Measurements from ENCODE around the gene SFPQ. TPM values are rescaled to one million over a fixed set of nuclear protein-coding genes. Genes with fewer than 3 reads are reported as not detected.

SFPQ gene
- total RNA-seq, 1 donor = 187 TPM

DNA sequence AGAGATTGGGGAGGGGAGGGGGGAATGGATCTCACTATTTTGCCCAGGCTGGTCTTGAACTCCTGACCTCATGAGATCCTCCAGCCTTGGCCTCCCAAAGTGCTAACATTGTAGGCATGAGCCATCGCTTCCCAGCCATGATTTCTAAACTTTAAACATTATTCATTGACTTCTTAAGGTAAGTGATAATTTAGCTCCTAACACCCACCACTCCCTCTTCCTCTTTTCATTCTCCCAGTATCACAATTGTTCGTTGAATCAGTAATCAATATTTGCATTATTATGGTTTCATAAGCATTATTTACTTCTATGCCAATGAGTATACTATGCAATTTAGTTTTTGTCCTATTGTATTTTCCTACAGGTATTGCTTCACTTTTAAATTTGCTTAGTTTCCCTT is 33.6 kb upstream of the SFPQ start:
- Histone ChIP-seq H3K27me3 (ENCODE audit: insufficient read depth, low read length) (no peaks in the 10 kb centered on the region), H3K27ac (ENCODE audit: low read depth, low read length) (no peak overlapping the region)
- DNase-seq (ENCODE audit: insufficient read length, low spot score, missing footprints) = no peak

DNA sequence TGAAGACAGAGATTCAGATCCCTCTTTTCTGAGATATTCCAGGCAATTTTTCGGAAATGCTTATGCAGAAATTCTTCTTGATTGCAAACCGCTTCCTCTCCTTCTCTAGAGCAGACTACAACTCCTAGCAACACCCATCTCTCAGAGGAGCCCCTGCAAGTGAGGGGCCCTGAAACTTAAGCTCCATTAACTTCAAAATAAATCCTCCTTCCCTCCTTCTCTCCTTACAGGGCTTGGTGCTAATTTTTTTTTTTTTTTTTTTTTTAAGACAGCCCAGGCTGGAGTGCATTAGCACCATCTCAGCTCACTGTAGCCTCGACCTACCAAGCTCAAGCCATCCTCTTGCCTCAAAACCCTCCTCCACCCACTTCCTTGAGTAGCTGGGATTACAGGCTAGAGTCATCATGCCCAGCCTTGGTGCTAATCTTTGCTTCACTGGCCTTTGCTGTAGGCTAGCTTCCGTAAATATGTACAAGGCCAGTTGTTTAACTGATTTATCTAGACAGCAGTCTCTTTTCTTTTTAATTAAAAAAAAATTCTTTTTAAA is 30.2 kb upstream of the SFPQ start:
- Histone ChIP-seq H3K9me3 (ENCODE audit: low read depth, low read length) (no peaks in the 10 kb centered on the region), H3K4me2 (ENCODE audit: insufficient read depth, low read length) (no peak overlapping the region), H3K79me2 (ENCODE audit: insufficient read depth, low read length) (no peaks in the 10 kb centered on the region), H3K4me3 (ENCODE audit: insufficient read depth, low read length) (no peak overlapping the region), H3K4me1 (ENCODE audit: insufficient read depth, low read length) (peaks cover 15% of the 10 kb centered on the region), H4K20me1 (ENCODE audit: insufficient read depth, low read length) (no peaks in the 10 kb centered on the region), H2AFZ (ENCODE audit: low read length) (no peak overlapping the region), H3K27me3 (ENCODE audit: insufficient read depth, low read length) (no peaks in the 10 kb centered on the region), H3K27ac (ENCODE audit: low read depth, low read length) (no peak overlapping the region), H3K36me3 (ENCODE audit: insufficient read depth, low read length) (no peaks in the 10 kb centered on the region)
- DNase-seq (ENCODE audit: insufficient read length, low spot score, missing footprints) = peak; percentile 86
- TF ChIP-seq, protein P1, sequence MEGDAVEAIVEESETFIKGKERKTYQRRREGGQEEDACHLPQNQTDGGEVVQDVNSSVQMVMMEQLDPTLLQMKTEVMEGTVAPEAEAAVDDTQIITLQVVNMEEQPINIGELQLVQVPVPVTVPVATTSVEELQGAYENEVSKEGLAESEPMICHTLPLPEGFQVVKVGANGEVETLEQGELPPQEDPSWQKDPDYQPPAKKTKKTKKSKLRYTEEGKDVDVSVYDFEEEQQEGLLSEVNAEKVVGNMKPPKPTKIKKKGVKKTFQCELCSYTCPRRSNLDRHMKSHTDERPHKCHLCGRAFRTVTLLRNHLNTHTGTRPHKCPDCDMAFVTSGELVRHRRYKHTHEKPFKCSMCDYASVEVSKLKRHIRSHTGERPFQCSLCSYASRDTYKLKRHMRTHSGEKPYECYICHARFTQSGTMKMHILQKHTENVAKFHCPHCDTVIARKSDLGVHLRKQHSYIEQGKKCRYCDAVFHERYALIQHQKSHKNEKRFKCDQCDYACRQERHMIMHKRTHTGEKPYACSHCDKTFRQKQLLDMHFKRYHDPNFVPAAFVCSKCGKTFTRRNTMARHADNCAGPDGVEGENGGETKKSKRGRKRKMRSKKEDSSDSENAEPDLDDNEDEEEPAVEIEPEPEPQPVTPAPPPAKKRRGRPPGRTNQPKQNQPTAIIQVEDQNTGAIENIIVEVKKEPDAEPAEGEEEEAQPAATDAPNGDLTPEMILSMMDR (IDR thresholded peaks at IDR 0.05; ENCODE audit: extremely low read depth, low read depth, low read length) = no peak

More for the DNA sequence above, 33.6 kb upstream of the SFPQ start:
- TF ChIP-seq, protein P1 (IDR thresholded peaks at IDR 0.05; ENCODE audit: extremely low read depth, low read depth, low read length) = no peak
- Histone ChIP-seq H3K4me2 (ENCODE audit: insufficient read depth, low read length) (no peak overlapping the region), H3K4me1 (ENCODE audit: insufficient read depth, low read length) (peaks cover 15% of the 10 kb centered on the region), H3K79me2 (ENCODE audit: insufficient read depth, low read length) (no peaks in the 10 kb centered on the region), H3K9me3 (ENCODE audit: low read depth, low read length) (no peaks in the 10 kb centered on the region), H3K4me3 (ENCODE audit: insufficient read depth, low read length) (no peak overlapping the region), H2AFZ (ENCODE audit: low read length) (no peak overlapping the region), H4K20me1 (ENCODE audit: insufficient read depth, low read length) (no peaks in the 10 kb centered on the region), H3K36me3 (ENCODE audit: insufficient read depth, low read length) (no peaks in the 10 kb centered on the region)

DNA sequence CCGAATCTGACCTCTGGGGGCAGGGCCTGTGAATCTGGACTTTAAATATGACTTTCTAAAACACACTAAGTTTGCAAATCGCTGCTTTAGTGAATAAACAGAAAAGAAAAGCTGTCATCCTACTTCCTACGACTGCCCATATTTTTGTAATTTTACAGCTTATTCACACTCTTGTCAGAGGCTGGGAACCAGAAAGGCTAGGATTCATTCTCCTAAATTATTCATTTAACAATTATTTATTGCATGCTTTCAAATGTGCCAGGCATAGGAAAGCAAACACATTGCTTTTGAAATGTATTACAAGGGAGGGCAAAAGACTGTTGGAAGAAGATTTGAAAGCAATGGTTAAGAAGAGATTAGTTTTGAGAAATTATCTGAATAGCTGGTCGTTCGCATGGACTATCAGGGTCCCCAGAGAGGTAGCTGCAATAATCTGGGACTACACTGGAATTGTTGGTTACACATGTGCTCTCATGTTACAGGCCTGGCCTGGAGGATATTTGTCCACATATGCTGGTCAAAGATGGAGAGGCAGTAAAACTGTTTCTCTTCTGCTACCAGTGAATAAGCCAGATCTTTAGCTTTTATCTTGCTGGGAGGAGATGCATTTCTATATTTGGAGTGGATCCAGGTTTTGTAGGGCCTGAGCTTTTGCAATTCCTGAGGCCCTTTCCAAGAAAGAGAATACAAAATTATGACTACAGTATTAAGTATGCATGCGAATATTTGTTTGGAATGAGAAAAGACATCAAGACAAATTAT is 29.6 kb upstream of the SFPQ start:
- DNase-seq (ENCODE audit: insufficient read length, low spot score, missing footprints) = peak; percentile 78
- no peaks in the 10 kb centered on the region for H4K20me1 ChIP-seq (ENCODE audit: insufficient read depth, low read length)
- peak overlapping the region; percentile 12 for H3K4me2 ChIP-seq (ENCODE audit: insufficient read depth, low read length)
- H3K27ac ChIP-seq (ENCODE audit: low read depth, low read length) = peak overlapping the region; percentile 39
- H3K4me3 ChIP-seq (ENCODE audit: insufficient read depth, low read length) = no peak overlapping the region
- H3K9me3 ChIP-seq (ENCODE audit: low read depth, low read length) = no peaks in the 10 kb centered on the region
- H3K36me3 ChIP-seq (ENCODE audit: insufficient read depth, low read length) = no peaks in the 10 kb centered on the region
- H2AFZ ChIP-seq (ENCODE audit: low read length) = peak overlapping the region; percentile 80
- TF ChIP-seq, protein P1 (IDR thresholded peaks at IDR 0.05; ENCODE audit: extremely low read depth, low read depth, low read length) = no peak
- H3K79me2 ChIP-seq (ENCODE audit: insufficient read depth, low read length) = no peaks in the 10 kb centered on the region
- no peaks in the 10 kb centered on the region for H3K27me3 ChIP-seq (ENCODE audit: insufficient read depth, low read length)
- peaks cover 15% of the 10 kb centered on the region for H3K4me1 ChIP-seq (ENCODE audit: insufficient read depth, low read length)

DNA sequence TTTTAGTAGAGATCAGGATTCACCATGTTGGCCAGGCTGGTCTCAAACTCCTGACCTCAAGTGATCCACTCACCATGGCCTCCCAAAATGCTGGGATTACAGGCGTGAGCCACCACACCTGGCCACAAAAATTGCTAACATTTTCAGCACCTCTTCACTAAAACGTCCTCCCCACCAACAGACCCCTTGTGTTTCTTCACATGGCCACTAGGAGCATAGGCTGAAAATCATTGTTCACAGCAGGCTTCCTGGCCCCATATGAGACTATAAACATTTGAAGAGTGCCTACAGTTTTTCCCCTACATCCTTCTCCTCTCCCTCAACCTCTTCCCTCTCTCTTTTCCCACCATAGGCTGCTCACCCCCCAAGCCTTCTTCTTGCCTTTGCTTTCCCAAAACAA is 28.0 kb upstream of the SFPQ start:
- Histone ChIP-seq H3K9me3 (ENCODE audit: low read depth, low read length) (no peaks in the 10 kb centered on the region), H3K4me2 (ENCODE audit: insufficient read depth, low read length) (no peak overlapping the region), H3K27me3 (ENCODE audit: insufficient read depth, low read length) (no peaks in the 10 kb centered on the region), H3K4me3 (ENCODE audit: insufficient read depth, low read length) (no peak overlapping the region), H3K79me2 (ENCODE audit: insufficient read depth, low read length) (no peaks in the 10 kb centered on the region), H4K20me1 (ENCODE audit: insufficient read depth, low read length) (no peaks in the 10 kb centered on the region), H3K36me3 (ENCODE audit: insufficient read depth, low read length) (no peaks in the 10 kb centered on the region), H2AFZ (ENCODE audit: low read length) (no peak overlapping the region), H3K27ac (ENCODE audit: low read depth, low read length) (no peak overlapping the region), H3K4me1 (ENCODE audit: insufficient read depth, low read length) (peaks cover 15% of the 10 kb centered on the region)
- TF ChIP-seq, protein P1 (IDR thresholded peaks at IDR 0.05; ENCODE audit: extremely low read depth, low read depth, low read length) = peak; percentile 44
- DNase-seq (ENCODE audit: insufficient read length, low spot score, missing footprints) = peak; percentile 72

All from osteoblast (primary cell).